Coronary artery (tissue), 2 donors: ENCODE data around the gene RIPOR2.

Experiments used
- DNase-seq: peaks from one replicate; pipeline ENCODE4 v3.0.0-alpha.2; 2017; ENCODE audit warnings: low spot score
- H3K27ac ChIP-seq, 2 donors: fragments of 200-600 bp; sonication (generic); one replicate each; pipeline ENCODE4 v1.5.1; 2016 to 2019
- H3K4me3 ChIP-seq: fragments of 200-600 bp; sonication (generic); 2 replicates; pipeline ENCODE4 v1.5.1; 2016; ENCODE audit warnings: mild to moderate bottlenecking, moderate library complexity
- CTCF ChIP-seq: fragments of 200-600 bp; sonication (generic); IDR thresholded peaks from one replicate; pipeline ENCODE4 v1.5.1; 2019; ENCODE audit warnings: antibody characterized with exemption

Gene RIPOR2

GRCh38 chr6:24935366-24936152, at the start of gene RIPOR2:
TSS of gene RIPOR2 (minus strand) at chr6:24935960. CDS start at chr6:24935898, 62 bp downstream.
- H3K4me3 ChIP-seq: no peak within 1 kb of the TSS
- TF ChIP-seq CTCF: no peak
- DNase-seq: no peak
- no peak within 1 kb of the TSS for H3K27ac ChIP-seq

- no peak for TF ChIP-seq CTCF
- DNase-seq: no peak
- no peak overlapping the region for H3K27ac ChIP-seq
- H3K4me3 ChIP-seq: no peak overlapping the region
Observed at GRCh38 chr6:24985323-24985722, 49.6 kb upstream of the RIPOR2 start.

GRCh38 chr6:24982231-24982630, 46.5 kb upstream of the RIPOR2 start:
- Histone ChIP-seq H3K27ac (no peak overlapping the region), H3K4me3 (no peak overlapping the region)
- DNase-seq: no peak
- TF ChIP-seq CTCF: no peak

GRCh38 chr6:24981386-24981760, 45.6 kb upstream of the RIPOR2 start:
- TF ChIP-seq CTCF: no peak

GRCh38 chr6:24980507-24981385, 45.0 kb upstream of the RIPOR2 start:
- H3K27ac ChIP-seq: no peak overlapping the region
- no peak overlapping the region for H3K4me3 ChIP-seq
- no peak for TF ChIP-seq CTCF
- no peak for DNase-seq

More at GRCh38 chr6:24981386-24981760, 45.6 kb upstream of the RIPOR2 start:
- no peak overlapping the region for H3K4me3 ChIP-seq
- H3K27ac ChIP-seq: no peak overlapping the region
- DNase-seq: no peak

- Histone ChIP-seq H3K27ac (no peak overlapping the region), H3K4me3 (no peak overlapping the region)
- no peak for TF ChIP-seq CTCF
- no peak for DNase-seq
Observed at GRCh38 chr6:24979176-24979575, 43.4 kb upstream of the RIPOR2 start.
